ENCODE measurements around the gene GJB2.

The GJB2 gene

GRCh38 chr13:20141238-20142022 lies 51.3 kb downstream of the GJB2 start:
- no peak for DNase-seq (ENCODE audit: low spot score)

GRCh38 chr13:20140487-20140886 lies 52.3 kb downstream of the GJB2 start:
- DNase-seq (ENCODE audit: low spot score), result no peak

- no peak for DNase-seq (ENCODE audit: low spot score)
Measured at GRCh38 chr13:20137875-20138274, 54.9 kb downstream of the GJB2 start.

Data from CD4-positive, alpha-beta T cell treated with Interleukin-2 at 100 ng/mL for 4 hours (primary cell).